Islet of Langerhans (tissue), 1 donor: ENCODE measurements around the gene HAS3.
A peak's percentile ranks its signal among the peaks of the same experiment; 100 is the strongest.
"Not testable (repeated sequence)": the region's sequence is repeated elsewhere in the genome, so short reads cannot be mapped to it uniquely, and the experiment has no call there.

Experiments used
- FAIRE-seq: peaks from one replicate; lab custom pipeline; 2011; peaks lifted over from hg19 to GRCh38; lab: Jason Lieb, UNC

Gene HAS3, protein sequence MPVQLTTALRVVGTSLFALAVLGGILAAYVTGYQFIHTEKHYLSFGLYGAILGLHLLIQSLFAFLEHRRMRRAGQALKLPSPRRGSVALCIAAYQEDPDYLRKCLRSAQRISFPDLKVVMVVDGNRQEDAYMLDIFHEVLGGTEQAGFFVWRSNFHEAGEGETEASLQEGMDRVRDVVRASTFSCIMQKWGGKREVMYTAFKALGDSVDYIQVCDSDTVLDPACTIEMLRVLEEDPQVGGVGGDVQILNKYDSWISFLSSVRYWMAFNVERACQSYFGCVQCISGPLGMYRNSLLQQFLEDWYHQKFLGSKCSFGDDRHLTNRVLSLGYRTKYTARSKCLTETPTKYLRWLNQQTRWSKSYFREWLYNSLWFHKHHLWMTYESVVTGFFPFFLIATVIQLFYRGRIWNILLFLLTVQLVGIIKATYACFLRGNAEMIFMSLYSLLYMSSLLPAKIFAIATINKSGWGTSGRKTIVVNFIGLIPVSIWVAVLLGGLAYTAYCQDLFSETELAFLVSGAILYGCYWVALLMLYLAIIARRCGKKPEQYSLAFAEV

DNA sequence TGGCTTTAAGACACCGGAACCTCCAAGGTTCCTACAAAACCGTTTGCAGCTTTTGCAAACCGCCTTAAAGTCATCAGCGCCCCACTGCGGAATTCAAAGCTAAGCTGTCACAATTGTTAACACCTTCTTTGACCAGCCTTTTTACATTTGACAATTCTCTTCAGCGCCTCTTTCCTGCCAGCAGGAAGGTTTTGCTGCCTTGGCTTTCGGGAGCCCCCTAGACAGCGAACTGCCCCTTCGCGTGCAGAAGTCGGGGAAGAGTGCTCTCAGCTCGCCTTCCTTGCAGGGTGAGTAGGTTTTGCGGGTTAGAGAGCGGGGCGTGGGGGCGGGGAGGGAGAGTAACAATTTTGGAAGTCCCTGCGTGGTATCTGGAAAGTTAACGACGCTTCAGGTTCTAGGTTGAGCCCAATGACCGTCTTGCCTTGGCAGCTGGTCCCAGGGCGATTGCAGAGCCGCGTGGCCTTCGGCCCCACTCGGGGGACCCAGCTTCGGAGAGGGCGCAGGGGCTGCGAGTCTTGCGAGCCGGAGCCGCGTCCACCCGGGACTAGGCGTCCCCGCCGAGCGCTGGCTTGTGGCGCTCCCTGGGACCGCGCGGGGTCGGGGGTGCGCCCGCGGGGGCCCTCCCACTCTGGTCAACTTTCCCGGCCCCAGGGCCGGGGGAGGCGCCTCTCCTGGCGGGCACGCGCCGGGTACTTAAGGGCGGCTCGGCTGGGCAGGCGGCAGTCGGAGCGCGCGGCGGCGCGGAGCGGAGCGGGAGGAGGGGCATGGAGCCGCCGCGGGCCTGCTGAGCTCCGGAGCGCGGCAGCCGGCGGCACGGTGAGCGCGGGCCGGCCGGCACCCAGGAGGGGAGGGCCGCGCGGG lies at the start of gene HAS3:
TSS of gene HAS3 (plus strand) at position 153 of the 861 bp plus-strand sequence. CDS start 3,743 bp downstream, outside the sequence.
- FAIRE-seq: peak; percentile 71

DNA sequence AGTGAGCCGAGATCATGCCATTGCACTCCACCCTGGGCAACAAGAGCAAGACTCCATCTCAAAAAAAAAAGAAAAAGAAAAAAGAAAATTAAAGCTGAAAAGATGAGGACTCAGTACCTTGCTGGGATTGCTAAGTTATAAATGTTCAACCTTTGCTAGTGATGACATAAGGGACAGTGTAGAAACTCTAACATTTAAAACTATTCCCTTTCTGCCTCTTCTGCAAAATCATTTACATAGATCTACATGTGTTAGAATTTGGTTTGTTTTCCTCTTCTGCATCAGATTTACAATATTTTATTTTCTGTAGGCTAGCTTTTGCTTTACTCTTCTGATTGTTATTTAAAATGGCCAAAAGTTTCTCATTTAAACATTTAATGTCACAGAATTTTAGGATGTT lies 49.5 kb upstream of the HAS3 start:
- FAIRE-seq: no peak

DNA sequence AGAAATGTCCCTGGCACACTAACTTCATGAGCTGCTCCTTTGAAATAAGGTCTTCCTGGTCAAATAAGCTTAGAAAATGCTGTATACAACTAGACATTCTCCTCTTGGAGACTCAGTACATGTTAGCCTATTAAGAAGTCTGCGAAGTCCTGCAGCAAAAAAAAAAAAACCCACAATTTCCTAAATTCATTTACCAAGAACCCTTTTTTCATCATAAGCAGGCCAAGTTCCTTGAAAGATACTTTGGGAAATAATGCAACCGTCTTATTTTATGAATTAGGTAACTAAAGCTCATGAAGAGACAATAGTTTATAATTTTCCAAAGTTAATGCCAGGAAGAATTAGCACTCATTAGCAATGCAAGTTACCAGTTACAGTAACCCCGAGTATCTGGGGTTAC lies 49.0 kb upstream of the HAS3 start:
- no peak for FAIRE-seq

DNA sequence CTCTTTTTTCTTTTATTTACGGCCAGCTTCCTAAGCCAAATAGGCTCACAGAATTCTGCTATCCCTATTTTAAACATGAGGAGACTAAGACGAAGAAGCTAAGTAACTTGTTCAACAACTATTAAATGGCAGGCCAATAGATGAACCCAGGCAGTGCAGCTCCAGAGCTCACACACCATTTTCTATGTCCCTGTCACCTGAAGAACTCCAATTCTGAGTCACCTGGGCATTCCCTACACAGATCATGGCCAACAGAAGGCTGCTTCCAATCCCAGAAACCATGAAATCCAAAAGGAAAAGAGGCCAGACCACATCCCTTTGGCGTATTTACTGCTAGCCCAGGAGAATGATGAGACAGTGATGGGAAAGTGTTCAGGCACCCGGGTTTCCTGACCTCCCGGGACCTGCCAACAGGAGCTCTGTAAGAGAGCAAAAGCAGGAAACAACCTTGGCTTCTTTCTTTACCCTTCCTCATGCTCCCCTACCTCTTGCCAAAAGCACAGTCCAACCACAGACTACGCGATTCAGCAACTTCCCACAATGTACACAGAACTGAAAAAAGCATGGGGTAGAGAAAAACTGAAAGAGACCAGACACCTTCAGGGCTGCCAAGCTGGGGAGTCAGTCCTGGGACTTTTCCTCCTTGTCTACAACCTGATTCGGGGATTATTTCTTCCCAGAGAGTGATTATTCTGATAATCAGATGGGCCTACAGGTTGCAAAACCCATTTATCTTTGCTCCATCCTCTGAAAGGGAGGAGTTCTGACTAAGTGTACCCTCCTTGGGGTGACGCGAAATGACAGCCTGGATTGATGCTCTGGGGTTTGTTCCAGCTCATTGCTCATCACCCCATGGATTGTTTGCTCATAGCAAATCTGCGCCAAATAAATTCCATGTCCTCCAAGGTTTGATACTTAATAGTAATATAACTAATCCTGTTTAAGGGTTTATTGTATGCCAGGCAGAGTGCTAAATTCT lies 47.8 kb upstream of the HAS3 start:
- FAIRE-seq: no peak

DNA sequence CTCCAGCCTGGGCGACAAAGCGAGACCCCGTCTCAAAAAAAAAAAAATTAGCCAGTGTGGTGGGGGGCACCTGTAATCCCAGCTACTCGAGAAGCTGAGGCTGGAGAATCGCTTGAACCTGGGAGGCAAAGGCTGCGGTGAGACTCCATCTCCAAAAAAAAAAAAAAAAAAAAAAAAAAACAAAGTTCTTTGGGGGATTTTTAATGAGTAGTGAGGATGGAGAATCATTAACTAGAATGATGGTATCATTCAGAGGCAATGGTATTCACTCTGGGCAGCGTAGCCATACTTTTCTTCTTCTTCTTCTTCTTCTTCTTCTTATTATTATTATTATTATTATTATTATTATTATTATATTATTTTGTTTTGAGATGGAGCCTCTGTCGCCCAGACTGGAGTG lies 42.0 kb upstream of the HAS3 start:
- FAIRE-seq: not testable (repeated sequence)

DNA sequence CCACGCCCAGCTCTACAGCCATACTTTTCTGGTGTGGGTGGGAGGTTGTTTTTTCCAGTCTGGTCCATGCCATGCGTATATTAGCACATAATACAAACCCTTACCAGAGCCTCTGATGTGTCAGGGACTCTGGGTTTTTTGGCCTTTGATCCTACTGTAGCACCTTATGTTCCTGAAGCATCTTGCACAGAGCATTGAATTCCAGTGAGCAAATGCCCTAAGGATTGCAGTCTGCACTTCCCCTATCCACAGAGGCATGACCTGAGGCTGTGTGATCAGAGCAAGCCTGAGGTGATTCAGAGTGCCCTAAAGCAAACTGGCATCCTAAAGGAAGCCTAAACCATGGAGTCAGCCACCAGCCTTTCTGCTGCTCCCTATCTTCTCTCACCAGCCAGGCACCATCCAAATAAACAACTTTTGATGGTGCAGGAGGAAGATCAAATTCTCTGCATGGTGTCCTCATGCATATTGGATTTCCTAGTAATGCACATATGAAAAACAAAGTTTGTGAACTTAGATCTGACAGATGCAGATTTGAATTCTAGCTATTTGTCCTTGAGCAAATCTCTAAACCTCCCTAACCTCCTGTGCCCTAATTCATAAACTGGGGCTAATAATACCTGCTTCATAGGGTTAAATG lies 41.2 kb upstream of the HAS3 start:
- no peak for FAIRE-seq

DNA sequence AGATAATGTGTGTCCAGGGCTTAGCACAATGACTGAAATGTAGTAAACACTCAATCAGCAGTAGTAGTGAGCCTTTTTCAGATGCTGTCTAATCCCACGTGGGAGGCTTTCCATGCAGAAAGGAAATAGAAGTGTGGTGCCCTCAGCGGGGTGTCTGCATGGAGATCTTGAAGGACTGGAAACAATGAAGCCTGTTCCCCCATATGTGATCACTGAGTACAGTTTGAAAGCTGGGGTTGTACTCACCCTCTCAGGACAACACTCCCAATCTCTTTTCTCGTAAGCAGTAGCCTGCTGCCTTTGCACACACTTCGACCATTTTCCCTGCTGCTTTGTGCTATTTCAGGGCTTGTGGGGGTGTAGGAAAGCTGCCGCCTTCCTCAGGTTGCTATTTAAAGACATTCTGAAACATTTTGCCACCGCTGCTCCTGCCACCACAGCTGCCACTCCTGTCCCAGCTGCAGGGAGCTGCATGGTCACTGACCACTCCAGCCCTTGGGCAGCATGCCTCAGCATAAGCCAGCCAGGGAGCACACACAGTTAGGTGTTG lies 40.6 kb upstream of the HAS3 start:
- FAIRE-seq: no peak

DNA sequence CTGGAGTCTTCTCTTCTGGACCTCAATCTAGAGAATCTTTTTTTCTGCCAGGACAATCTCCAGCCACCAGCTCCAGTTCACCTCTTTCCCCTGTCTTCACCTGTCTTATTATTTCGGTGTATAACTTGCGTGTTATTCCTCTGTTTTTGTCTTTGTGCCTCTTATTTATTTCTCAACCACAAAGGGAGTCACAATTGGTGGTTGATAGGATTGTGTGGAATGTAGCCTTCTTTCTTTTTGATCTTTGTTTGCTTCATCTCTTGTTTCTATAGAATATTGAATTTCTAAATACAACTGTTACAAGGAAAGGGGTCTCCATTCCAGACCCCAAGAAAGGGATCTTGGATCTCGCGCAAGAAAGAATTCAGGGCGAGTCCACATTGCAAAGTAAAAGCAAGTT lies 35.9 kb upstream of the HAS3 start:
- FAIRE-seq: no peak

DNA sequence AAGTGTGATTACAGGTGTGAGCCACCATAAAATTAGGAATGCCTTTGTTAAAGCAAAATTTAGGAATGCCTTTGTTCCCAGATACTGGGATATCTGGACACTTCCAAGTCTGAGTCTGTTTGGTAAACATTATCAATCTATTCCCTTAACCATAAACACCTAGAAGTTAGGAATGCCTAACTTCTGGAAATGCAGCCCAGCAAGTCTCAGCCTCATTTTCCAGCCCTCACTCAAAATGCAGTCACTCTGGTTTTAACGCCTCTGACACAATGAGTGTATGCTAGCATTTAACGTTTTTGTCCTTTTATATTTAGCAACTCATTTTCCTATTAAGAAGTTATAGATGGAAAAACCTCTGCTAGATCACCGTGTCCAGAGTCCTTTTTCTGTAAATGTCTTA lies 34.4 kb upstream of the HAS3 start:
- FAIRE-seq: no peak

DNA sequence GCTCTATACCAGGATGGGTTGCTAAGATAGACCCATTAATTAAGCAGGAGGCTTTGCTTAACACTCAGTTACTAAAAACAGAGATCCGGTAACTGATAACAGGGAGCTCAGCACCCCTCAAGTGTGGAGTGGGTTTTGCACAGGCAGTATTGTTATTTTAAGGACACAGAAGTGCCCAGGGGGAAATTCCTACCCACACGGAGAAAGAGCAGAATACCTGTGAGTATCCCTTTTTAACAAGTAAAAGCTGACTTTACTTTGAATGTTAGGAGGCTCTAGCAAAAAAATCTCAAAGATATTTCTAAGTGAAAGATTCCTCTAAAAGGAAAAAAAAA lies 32.8 kb upstream of the HAS3 start:
- FAIRE-seq: no peak

DNA sequence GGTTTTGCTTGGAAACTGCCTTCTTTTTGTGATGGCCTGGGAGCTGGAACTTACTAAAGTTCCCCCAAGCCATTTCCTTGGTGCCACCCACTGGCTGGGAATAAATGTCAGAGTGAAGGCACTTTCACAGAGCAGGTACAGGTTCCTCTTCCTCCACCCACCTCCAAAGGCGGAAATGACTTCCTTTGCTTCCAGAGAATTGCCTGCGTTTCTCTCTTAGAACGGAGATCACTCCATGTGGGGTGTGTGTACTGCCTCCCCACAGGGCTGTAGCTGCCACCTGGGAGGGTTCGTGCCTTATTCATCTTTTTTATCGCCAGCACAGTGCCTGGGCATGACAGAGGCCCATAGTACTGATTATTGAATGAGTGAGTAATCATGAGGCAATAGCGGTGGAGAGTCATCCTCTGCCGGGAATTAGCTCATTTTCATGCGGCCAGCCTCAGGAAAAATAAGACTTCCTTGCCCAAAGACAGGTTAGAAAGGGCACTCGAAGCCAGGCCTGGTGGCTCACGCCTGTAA lies 32.2 kb upstream of the HAS3 start:
- no peak for FAIRE-seq

DNA sequence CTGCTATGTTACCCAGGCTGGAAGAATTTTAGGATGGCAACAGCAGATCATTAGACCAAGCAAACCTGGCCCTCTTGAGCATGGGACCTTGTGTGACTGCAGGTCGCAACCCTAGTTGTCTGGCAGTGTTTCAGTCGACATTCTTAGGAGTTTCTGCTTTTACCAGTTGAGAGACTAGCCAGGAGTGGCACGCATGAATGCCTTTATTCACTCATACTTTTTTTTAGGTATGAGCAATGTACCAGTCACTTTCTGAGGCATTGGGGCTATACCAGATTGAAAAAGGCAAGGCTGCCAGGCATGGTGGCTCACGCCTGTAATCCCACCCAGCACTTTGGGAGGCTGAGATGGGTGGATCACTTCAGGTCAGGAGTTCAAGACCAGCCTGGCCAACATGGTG lies 28.2 kb upstream of the HAS3 start:
- no peak for FAIRE-seq

DNA sequence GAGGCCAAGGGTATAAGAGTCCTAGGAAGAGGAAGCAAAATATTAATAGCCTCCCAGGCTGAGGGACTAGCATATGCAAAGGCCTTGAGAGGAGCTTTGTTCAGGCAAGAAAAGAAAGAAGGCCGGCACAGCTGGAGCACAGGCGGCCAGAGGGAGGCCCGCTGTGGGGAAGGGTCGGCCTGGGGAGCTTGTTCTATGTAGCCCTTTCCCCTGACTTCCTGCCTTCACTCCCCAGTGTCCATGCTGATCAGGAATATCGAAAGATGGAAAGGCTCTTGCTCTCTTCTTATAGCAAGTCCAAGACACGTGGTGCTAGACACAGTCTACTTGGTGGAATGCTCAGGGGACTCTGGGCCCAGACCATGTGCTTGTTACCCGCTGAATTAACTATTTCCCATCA lies 27.4 kb upstream of the HAS3 start:
- no peak for FAIRE-seq

DNA sequence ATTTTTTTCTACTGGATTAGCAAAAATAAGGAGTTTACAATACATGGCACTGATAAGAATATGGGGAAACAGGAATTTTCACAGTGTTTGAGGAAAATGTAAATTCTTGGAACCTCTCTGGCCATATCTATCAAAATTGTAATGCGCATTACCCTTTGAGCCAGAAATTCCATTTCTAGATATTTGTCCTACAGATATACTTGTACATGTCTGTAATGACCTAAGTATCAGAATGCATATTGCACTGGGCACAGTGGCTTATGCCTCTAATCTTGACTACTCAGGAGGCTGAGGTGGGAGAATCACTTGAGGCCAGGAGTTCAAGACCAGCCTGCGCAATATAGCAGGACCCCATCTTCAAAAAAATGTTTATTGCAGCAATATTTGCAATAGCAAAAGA lies 25.8 kb upstream of the HAS3 start:
- no peak for FAIRE-seq

DNA sequence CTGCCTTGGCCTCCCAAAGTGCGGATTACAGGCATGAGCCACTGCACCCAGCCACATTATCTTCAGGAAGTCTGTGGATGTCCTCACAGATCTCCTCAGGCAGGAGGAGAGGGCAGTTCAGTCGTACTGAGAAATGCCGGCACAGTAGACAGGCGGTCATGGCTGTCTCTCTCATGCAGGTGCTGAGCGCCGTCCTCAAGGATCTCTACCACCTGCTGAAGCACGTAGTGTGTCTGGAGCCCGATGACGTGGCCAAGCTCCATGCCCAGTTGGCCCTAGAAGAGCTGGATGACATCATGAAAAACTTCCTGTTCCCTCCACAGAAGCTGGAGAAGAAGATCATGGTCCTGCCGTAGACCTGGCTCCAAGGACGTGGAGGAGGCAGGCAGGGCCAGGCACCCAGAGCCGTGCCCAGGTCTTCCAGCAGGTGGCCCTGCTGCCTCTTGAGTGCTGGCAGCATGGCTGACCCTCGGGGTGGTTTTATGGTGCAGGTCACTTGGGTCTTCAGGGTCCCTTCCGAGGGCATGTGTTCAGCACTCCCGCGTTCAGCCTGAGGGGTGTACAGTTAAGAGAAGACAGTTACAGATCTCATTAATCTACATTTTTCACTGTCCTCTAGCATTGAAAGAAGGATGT lies 22.0 kb upstream of the HAS3 start:
- FAIRE-seq: no peak

DNA sequence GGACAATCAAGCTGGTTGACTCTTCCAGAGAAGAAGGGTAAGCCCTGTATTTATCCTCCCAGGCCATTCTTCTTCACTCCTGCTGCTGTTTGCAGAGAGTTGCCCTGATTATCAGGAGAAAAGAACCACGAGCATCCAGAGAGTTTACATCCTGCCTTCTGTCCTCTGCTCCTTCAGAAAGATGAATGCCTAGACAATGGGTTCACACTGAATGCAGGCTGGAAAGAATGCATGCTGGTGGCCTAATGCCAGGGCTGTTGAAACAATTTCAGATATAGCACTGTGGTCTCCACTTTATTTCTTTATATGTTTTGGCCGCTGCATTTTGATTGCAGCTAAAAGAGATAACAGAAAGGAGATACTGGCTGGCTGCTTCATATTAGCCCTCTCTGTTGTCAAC lies 21.2 kb upstream of the HAS3 start:
- FAIRE-seq: no peak

DNA sequence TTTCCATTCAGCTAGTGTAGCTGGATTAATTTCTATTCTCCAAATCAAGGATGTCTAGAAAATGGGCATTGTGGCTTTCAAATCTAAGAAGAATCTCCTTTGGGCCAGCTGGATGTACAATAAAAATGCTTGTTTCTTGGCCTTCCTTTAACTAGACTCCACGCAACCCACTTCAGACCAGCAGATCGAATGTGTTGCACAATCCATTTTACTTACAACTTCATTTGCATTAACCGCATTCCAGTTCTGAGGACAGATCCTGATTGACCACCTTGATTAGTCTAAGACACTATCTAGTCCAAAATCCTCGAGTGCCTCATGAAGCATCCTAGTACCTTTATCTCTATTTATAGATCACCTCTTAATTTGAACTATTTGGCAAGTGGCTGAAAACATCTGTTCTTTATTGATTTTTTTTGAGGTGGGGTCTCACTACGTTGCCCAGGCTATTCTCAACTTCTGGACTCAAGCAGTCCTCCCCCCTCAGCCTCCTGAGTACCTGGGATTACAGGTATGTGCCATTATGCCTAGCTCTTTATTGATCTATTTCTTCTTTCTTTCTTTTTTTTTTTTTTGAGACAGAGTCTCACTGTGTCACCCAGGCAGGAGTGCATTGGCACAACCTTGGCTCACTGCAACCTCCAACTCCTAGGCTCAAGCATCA lies 20.3 kb upstream of the HAS3 start:
- FAIRE-seq: no peak

DNA sequence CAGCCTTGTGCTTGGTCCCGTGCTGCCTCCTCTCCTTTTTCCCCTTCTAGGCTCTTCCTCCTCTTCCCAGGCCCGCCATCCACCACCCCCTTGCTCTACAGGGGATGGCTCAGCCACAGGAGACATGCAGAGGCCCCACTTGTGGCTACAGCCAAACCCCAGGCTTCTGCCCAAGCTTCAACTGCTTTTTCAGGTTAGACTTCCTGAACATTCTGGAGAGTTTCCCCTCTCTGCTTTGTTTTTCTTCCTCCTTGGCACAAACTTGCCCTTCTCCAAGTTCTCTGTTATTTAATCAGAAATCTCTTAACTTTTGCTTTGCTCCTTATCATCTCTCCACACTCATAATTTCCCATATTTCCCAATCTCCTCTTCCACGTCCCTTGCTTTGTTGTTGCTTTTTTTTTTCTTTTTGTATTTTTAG lies 18.3 kb upstream of the HAS3 start:
- FAIRE-seq: no peak

DNA sequence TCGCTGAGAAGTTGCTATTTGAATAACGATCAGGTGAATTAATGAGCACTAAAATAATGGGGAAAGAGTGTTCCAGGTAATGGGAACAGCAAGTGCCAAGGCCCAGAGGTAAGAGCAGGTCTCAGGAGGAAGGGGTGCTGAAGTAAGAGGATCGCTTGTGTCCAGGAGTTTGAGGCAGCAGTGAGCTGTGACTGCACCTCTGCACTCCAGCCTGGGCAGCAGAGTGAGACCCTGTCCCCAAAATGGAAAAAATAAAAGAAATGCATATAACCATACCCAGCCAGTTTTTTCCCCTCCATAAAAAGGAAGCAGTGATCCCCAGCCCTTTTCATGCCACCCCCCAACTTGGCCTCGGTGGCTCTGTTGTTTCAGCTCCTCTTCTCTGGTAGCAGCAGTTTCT lies 16.8 kb upstream of the HAS3 start:
- FAIRE-seq: no peak
